GM21786 (cell line): Measurements from ENCODE around the gene FAM210B.
A peak's percentile ranks its signal among the peaks of the same experiment; 100 is the strongest.
"Not testable (repeated sequence)": the region's sequence is repeated elsewhere in the genome, so short reads cannot be mapped to it uniquely, and the experiment has no call there.

Experiments
- ATAC-seq: cut with Tn5 transposase; IDR thresholded peaks from one replicate; pipeline ENCODE4 v1.9.1; 2021; ENCODE audit not compliant: unreplicated experiment

Gene FAM210B

DNA sequence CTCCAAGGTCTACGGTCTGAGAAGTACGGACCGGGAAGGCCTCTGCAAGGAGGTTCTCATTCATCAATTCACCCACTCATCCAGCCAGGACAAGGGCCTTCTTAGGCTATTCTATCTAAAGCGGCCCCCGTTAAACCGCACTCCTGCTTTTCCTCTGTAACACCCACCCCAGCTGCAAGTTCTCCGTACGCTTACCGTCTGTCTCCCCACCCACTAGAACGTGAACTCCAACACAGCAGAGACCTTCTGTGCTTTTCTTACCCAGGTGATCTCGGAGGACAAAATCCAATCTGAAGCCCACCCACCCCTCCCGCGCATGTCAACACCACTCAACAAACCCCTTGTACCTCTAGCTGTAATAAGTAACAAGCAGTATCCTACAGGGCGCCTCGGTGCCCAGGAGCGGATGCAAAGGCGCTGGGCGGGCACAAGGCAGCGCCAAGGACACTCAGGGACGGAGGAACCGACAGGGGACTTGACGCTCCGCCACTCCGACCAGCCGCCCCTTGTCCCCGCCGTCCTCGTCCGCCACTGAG lies 32.9 kb downstream of the FAM210B start:
- ATAC-seq, result peak; percentile 25

DNA sequence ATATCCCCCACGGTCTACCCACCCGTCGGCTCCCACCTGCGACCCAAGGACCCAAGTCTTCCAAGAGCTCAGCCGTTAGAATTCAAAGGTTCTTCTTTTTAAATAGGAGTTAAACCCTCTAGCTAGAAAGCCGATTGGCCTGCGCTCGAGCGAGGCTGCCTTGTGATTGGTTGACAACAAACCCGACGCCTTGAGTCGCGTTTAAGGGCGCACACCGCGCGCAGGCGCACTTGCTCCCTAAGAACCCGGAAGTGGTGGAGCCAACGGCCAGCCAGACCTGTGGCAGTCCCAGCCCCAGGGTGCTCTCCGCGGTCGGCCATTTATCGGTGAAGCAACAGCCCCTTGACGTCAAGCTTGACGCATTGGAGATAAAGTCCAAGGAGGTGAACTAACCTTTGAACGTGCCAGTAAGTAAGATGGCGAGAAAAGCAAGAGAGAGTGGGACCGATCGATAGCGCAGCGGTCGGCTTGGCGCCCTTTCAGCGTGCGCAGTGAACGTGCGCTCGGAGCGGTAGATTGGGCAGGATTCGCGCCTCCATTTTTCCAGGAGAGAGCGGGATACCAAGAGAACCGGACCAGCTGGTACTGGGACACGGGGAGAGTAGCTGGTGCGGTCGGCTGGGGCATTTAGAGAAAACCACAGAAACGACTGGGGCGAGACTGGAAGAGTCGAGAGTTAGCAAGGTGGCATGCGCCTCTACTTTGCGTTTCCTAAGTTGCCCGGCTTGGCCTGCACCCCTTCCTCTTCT lies 33.5 kb downstream of the FAM210B start, which contains the start of the genes AURKA and CSTF1:
Gene AURKA, minus strand, starts transcription at position 84 of the 749 bp plus-strand sequence. CDS start 4,018 bp downstream, outside the sequence.
Gene CSTF1, plus strand, starts transcription at position 514 of the 749 bp plus-strand sequence. CDS start 2,908 bp downstream, outside the sequence.
- peak; percentile 94 for ATAC-seq

DNA sequence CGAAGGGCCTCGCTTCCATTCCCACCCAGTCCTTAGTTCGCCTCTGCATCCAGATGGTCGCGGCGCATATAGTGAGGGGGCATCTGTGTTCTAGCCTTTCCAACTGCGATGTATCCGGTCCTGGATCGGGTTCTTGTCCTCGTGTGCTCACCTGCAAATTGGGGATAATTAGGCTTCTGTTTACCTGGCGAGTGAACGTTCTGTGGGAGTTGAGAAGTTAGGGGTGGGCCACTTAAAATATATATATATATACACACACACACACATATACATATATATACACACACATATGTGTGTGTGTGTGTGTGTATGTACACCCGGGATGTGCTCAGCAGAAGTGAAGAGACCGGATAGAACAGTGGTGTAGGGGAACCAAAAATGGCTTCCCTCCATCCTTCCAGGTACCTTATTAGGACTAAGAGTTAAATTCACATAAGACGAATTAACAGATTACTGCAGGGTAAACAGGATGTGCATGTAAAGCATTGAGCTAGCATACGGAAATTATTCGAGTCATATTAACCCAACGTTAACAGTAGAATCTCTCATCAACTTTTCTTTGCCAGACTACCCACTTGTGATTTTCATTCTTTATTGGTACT lies 34.2 kb downstream of the FAM210B start:
- ATAC-seq, result no peak

DNA sequence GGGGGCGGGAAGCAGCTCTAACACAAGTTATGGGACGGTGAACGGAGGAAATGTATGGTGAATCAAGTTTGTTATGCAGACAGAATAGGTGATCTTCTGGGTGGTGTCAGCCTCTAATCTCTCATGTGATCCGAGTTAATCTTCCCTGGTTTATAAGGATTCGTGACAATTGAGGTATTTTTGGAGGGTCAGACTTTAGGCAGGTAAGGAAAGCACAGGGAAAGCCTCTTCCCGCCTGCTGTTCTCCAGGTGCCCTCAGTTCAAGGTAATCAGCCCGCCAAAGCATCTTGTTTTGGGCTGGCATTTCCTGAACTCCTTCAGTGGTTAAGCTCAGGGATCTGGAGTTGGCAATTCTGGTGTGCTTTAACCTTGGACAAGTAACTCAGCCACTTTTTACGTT lies 34.9 kb downstream of the FAM210B start:
- ATAC-seq, result no peak

DNA sequence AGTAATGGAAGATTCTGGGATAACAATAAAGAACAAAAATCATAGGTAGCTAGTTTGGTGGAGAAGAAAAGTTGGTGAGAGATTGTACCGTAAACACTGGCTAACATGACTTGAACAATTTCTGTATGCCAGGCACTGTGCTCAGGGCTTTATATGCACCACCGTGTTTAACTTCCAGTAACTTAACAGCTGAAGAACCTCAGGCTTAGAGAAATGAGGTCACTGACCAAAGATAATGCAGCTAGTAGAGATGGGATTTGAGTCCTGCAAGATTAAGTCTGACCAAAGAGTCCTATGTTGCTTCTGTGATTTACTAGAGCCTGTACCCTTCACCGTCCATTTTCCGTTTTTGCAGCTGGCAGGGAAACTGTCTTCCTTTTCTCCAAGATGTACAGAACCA lies 36.4 kb downstream of the FAM210B start:
- no peak for ATAC-seq

DNA sequence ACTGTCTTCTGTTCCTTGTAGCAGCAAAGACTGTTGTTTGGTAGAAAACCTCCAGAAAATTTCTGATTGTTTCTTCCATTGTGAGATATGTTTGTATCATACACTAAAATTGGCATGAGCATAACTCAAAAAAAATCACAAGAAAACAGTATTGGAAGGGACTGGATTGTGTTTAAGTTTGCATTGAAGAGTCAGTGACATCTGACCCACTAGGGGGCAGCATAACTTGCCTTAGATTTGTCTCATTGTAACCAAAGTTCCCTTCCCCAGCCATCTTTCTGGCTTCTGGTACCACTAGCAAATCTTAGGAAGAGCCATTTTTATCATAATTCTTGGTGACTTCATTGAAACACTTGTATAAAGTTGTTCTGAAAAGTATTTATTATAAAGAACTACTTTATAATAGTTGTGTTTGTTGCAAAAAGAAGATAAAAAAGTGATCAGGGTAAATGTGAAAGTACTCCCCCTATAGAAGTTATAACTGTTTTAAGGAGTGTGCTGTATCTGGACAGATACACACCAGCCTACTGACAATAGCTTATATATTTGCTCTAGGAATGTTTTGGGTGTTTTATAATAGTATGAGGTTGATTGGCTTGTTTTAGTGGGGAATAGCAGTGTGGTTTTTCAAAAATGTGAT lies 41.3 kb downstream of the FAM210B start:
- ATAC-seq, result no peak

DNA sequence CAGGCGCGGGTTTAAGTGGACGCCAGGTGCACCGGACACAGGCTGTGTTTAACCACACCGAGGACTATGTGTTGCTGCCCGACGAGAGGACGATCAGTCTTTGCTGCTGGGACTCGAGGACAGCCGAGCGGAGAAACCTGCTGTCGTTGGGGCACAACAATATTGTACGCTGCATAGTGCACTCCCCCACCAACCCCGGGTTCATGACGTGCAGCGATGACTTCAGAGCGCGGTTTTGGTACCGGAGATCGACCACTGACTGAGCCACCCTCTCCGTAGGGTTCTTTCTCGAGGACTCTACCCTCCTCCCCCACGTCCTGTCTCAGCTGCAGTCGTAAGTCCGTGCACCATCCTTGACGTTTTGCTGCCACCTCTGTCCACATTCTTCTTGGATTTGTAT lies 44.7 kb downstream of the FAM210B start:
- ATAC-seq, result no peak

DNA sequence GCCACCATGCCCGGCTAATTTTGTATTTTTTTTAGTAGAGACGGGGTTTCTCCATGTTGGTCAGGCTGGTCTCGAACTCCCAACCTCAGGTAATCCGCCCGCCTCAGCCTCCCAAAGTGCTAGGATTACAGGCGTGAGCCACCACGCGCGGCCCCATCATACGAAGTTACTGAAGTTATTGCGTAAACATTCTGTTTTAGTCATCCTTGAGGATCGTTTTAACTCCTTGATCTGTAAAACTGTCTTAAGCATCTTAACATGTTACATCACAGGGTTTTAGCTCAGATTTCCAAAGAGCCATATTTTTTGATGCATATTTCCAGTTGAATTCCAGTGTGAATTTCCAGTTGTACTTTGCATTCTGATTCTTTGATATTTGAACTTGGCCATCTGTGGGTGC lies 46.6 kb downstream of the FAM210B start:
- not testable (repeated sequence) for ATAC-seq

DNA sequence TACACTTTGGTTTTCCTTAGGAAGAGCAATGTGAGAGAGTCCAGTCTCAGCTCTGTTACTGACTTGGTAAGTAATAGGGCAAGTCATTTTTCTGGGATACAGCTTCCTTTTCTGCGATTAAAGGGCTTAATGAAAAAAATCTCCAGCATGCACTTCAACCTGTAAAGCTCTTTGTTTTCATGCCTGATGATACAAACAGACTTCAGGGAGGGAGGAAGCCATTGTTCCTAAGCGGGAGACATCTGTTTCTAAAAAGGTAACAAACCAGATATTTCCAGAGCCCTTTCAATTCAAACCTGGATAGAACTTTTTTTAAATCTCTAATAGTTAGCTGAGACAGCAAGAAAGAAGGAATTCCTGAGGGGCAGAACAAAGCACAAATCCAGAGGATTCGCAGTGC lies 48.1 kb downstream of the FAM210B start:
- no peak for ATAC-seq

DNA sequence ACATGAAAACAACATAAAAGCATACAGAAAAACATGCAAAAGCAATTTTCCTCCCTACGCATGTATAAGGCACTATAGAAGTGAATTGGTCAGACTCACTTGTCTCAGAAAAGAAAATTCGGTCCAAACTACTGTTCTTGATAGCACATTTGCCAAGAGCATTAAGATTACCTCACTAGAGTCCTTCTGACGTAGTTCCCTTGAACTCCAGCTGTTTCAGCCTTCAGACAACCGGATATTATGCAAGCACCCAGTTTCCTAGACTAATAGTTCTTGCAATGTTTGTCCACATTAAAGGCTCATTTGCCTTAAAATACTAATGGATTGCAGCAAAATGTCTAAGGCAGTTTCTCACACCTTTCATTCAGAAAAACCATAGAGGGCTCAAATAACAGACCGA lies 50.7 kb downstream of the FAM210B start:
- ATAC-seq, result no peak

DNA sequence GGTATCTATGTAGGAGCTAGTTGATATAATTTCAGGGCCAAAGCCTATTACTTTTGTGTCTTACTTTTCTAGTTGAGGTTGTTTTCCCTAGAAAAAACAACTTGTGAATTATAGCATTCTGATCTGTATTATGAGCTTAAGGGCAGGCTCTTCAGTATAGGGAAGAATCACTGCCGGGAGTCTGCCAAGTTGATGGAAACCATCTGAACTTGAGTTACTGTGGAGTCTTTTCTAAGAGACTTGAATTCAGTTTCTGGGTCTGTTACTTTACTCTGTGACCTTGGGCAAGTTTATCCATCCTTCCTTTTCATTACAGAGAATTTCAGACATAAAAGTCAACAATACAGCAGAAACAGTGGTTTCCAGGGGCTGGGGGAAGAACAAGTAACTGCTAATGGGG lies 51.2 kb downstream of the FAM210B start:
- ATAC-seq, result no peak

DNA sequence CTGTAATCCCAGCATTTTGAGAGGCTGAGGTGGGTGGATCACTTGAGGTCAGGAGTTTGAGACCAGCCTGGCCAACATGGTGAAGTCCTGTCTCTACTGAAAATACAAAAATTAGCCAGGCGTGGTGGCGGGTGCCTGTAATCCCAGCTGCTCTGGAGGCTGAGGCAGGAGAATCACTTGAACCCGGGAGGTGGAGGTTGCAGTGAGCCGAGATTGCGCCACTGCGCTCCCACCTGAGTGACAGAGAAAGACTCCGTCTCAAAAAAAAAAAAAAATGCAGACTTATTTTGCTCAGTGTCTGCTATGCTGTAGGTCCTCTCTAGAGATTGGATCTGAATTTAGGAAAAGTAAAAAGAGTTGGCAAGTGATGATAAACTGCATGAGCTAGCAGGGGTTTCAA lies 52.5 kb downstream of the FAM210B start:
- not testable (repeated sequence) for ATAC-seq

DNA sequence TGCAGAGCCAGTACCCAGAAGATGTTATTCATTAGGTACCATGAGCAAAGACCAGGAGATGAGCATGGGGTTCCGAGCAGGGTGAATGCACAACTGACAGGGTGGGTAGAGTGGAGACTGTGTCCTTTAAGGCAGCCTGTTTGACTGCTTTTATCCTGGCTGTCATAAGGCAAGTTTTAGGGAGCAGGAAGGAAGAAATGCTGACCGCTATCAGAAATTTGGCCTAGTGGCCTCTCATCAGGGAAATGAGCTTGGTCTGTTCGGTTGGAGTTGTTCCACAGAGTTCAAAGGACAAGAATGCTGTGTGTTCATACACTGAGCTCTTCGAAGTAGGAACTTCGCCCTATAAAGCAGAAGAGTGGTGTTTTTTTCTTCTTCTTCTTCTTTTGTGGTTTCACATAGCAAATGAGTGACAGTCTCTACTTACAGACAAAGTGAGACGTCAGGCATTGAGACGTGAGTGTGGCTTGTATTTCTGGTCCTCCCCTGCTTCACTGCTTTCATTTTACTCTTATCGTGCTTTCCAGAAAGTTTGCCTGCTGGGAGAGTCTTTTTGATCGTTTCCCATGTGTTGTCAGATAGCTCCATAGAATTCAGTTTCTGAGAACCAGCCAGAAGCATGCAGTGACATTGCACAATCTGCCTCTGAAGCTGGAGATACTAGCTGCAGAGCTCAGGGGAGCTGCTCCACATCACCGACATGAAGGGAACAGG lies 53.1 kb downstream of the FAM210B start, which contains the start of gene CASS4:
Gene CASS4, plus strand, starts transcription at position 502 of the 714 bp plus-strand sequence. Its CDS starts 199 bp downstream, at position 701.
- ATAC-seq, result no peak

DNA sequence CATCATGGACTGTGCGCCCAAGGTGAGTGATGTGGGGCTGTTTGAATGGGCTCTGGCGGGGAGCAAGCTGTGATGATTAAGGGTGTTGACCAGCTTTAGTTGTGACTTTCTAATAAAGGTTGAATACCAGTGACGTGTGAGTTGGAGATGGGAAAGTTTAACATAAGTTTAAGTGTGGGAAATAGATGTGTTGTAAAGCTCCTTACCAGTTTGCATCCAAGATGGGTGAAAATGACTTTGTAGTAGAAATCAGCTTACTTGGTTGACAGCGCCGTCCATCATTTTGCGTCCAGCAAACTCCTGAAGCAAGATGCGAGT lies 53.7 kb downstream of the FAM210B start:
- ATAC-seq, result no peak

DNA sequence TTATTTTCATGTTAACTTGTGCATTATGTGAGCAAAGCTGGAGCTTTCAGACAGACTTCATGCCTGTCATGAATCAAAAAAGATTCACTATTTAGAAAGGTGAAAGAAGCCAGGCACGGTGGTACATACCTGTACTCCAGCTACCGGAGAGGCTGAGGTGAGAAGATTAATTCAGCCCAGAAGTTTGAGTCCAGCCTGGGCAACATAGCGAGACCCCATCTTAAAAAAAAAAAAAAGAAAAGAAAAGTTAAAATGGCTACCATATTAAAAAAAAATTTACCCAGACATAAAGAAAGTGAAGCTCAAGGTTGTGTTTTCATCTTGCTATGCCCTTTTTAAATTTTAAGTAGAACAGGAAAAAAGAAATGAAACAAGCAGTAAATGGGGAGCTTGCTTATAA lies 54.2 kb downstream of the FAM210B start:
- no peak for ATAC-seq

DNA sequence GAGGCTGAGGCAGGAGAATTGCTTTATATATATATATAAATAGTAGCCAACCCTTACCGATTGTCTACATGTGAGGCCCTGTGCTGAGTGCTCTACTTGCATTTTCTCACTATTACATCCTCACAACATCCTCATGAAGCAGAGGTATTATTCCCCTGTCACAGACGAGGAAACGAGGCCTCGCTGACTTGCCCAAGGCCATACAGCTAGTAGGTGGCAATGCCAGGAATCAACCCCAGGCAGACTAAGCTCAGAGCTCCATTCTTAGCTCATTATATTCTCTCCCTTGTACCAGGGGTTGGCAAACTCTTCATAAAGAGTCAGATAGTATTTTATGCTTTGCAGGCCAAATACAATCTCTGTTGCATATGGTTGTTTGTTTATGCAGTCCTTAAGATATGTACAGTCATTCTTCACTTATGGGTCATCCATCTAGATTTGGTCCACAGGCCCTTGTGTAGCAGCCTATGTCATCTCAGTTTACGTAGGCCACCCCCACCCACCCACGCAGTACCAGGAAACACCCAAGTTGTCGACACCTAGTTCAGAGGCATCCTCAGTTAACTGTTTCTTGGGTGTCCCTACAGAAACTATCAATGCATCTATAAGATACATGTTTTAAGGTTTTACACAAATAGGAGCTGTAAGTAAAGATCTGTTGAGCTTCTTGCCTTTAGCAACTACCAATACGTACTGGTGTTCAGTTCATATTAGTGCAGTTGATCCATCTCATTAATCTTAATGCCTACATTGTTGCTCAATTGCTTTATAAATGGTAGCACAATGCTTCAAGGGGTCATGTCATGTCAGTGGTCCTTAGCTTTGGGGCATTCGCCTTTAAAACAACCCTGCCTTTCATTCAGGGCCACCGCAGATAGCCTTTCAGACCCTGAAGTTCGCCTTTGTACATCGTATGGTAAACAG lies 56.3 kb downstream of the FAM210B start:
- no peak for ATAC-seq

DNA sequence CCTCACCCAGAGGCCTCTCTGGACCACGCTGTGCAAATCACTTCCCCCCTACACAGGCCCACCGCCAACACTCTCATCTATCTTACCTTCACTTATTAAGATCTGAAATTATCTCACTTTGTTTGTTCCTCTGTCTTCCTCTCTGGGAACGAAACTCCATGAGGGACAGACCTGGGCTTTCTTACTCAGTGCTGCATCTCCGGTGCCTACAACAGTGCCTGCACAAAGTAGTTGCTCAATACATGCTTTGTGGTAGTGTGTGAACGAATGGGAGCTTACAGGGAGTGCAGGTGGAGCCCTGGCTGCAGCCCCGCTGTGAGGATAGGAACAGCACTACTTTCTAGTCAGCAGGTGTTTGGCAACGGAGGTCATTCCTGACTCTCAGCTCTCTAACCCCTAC lies 58.6 kb downstream of the FAM210B start:
- ATAC-seq, result no peak

DNA sequence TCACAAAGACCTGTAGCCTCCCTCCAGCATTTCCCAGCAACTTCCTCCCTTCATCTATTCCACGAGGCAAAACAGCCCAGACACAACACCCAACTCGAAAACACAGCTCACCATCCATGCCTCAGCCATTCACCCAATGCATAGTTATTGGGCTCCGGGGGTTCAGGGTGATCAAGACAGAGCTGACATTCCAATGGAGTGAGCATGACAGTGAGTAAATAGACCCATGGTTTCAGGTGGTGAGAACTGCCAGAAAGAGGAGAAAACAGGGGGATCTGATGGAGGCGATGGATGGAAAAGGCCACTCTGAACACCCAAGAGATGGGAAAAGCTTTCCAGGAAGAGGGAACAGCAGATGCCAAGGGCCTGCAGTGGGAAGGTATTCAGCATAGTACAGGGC lies 59.1 kb downstream of the FAM210B start:
- no peak for ATAC-seq
